ENCODE results near the gene GRID1. TPM values are rescaled to one million over a fixed set of nuclear protein-coding genes. Genes with fewer than 3 reads are reported as not detected.

The GRID1 gene
- total RNA-seq, 1 experiment from 2014 or later = not detected

DNA sequence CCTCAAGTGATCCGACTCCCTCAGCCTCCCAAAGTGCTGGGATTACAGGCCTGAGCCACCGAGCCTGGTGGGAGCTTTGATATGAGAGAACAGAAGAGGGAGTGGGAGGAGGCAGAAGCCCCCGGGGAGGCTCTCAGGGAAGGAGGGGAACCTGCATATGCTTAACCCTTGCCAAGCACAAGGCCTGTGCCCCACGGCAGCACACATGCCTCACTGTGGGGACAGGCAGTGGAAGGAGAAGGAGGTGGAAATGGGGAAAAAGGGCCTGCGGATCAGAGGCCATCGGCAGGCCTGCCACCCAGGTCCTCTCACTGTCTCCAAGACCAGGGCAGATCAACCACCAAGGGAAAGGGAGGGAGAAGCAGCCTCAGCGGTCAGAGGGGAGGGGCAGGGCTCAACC lies 7.2 kb upstream of the GRID1 start:
- H3K4me1 Mint-ChIP-seq (ENCODE audit: low read depth, unreplicated experiment) = no peaks in the 10 kb centered on the region
- no peak for DNase-seq
- no peak overlapping the region for H3K27ac Mint-ChIP-seq (ENCODE audit: unreplicated experiment)
- peaks cover 42% of the 10 kb centered on the region for H3K27me3 Mint-ChIP-seq (ENCODE audit: unreplicated experiment)
- H3K9me3 Mint-ChIP-seq (ENCODE audit: low read depth, unreplicated experiment) = no peaks in the 10 kb centered on the region
- CTCF ChIA-PET = no interaction called here
- intact Hi-C loops (cut with micrococcal nuclease; ENCODE audit: unreplicated experiment) = no loop called here
- no TSS peak for BruUV-seq (replicated peaks)
- no peak overlapping the region for H3K4me3 Mint-ChIP-seq (ENCODE audit: low read depth, unreplicated experiment)
- TF ChIP-seq, protein P1, sequence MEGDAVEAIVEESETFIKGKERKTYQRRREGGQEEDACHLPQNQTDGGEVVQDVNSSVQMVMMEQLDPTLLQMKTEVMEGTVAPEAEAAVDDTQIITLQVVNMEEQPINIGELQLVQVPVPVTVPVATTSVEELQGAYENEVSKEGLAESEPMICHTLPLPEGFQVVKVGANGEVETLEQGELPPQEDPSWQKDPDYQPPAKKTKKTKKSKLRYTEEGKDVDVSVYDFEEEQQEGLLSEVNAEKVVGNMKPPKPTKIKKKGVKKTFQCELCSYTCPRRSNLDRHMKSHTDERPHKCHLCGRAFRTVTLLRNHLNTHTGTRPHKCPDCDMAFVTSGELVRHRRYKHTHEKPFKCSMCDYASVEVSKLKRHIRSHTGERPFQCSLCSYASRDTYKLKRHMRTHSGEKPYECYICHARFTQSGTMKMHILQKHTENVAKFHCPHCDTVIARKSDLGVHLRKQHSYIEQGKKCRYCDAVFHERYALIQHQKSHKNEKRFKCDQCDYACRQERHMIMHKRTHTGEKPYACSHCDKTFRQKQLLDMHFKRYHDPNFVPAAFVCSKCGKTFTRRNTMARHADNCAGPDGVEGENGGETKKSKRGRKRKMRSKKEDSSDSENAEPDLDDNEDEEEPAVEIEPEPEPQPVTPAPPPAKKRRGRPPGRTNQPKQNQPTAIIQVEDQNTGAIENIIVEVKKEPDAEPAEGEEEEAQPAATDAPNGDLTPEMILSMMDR (IDR thresholded peaks at IDR 0.05; ENCODE audit: unreplicated experiment) = no peak
- peaks cover 5% of the 10 kb centered on the region for H3K36me3 Mint-ChIP-seq (ENCODE audit: insufficient read depth, unreplicated experiment)

- CTCF ChIA-PET = no interaction called here
- H3K4me1 Mint-ChIP-seq (ENCODE audit: low read depth, unreplicated experiment) = no peaks in the 10 kb centered on the region
- intact Hi-C loops (cut with micrococcal nuclease; ENCODE audit: unreplicated experiment) = no loop called here
- DNase-seq = no peak
- H3K27me3 Mint-ChIP-seq (ENCODE audit: unreplicated experiment) = peaks cover 47% of the 10 kb centered on the region
- H3K9me3 Mint-ChIP-seq (ENCODE audit: low read depth, unreplicated experiment) = no peaks in the 10 kb centered on the region
- no peak overlapping the region for H3K4me3 Mint-ChIP-seq (ENCODE audit: low read depth, unreplicated experiment)
- no TSS peak for BruUV-seq (replicated peaks)
- peaks cover 5% of the 10 kb centered on the region for H3K36me3 Mint-ChIP-seq (ENCODE audit: insufficient read depth, unreplicated experiment)
- no peak overlapping the region for H3K27ac Mint-ChIP-seq (ENCODE audit: unreplicated experiment)
- TF ChIP-seq, protein P1 (IDR thresholded peaks at IDR 0.05; ENCODE audit: unreplicated experiment) = no peak
Observed at GRCh38 chr10:86373251-86373650, 6.7 kb upstream of the GRID1 start.

DNA sequence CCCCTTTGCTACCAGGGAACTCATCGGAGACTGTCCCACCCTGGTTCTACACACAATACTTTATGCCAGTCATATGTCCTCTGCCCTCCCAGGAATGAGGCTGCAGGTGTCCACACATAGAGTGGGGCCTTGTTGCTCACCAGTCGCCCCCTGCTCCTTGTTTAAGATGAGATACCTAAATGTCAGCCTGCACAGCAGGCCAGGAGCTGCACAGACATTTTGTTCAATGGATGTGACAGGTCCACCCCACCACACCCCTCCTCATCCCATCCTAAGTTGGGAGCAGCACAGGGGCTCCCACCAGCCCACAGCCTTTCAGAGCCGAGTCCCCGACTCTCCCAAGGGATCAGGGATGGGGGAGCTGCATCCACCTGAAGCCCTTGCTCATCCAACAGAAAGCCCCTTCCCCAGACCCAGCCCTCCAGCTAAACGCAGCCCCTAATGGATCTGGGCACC lies 6.2 kb upstream of the GRID1 start:
- intact Hi-C loops (cut with micrococcal nuclease; ENCODE audit: unreplicated experiment) = no loop called here
- no peak overlapping the region for H3K27ac Mint-ChIP-seq (ENCODE audit: unreplicated experiment)
- TF ChIP-seq, protein P1 (IDR thresholded peaks at IDR 0.05; ENCODE audit: unreplicated experiment) = no peak
- H3K36me3 Mint-ChIP-seq (ENCODE audit: insufficient read depth, unreplicated experiment) = peaks cover 5% of the 10 kb centered on the region
- H3K4me3 Mint-ChIP-seq (ENCODE audit: low read depth, unreplicated experiment) = no peak overlapping the region
- CTCF ChIA-PET = no interaction called here
- no peaks in the 10 kb centered on the region for H3K4me1 Mint-ChIP-seq (ENCODE audit: low read depth, unreplicated experiment)
- no peak for DNase-seq
- BruUV-seq (replicated peaks) = no TSS peak
- no peaks in the 10 kb centered on the region for H3K9me3 Mint-ChIP-seq (ENCODE audit: low read depth, unreplicated experiment)
- peaks cover 52% of the 10 kb centered on the region for H3K27me3 Mint-ChIP-seq (ENCODE audit: unreplicated experiment)

- H3K36me3 Mint-ChIP-seq (ENCODE audit: insufficient read depth, unreplicated experiment) = peaks cover 5% of the 10 kb centered on the region
- CTCF ChIA-PET = no interaction called here
- H3K4me1 Mint-ChIP-seq (ENCODE audit: low read depth, unreplicated experiment) = no peaks in the 10 kb centered on the region
- BruUV-seq (replicated peaks) = no TSS peak
- TF ChIP-seq, protein P1 (IDR thresholded peaks at IDR 0.05; ENCODE audit: unreplicated experiment) = no peak
- intact Hi-C loops (cut with micrococcal nuclease; ENCODE audit: unreplicated experiment) = no loop called here
- no peak overlapping the region for H3K27ac Mint-ChIP-seq (ENCODE audit: unreplicated experiment)
- no peak overlapping the region for H3K4me3 Mint-ChIP-seq (ENCODE audit: low read depth, unreplicated experiment)
- DNase-seq = no peak
- H3K27me3 Mint-ChIP-seq (ENCODE audit: unreplicated experiment) = peaks cover 57% of the 10 kb centered on the region
- no peaks in the 10 kb centered on the region for H3K9me3 Mint-ChIP-seq (ENCODE audit: low read depth, unreplicated experiment)
Observed at GRCh38 chr10:86372119-86372783, 5.7 kb upstream of the GRID1 start.
